Inferior parietal cortex (tissue), 1 donor: Measurements from ENCODE around the gene MTMR1.

ENCODE experiments used
- DNase-seq: peaks from one replicate; pipeline ENCODE4 v3.0.0-alpha.2; 2016; ENCODE audit errors: extremely low spot score

The MTMR1 gene

DNA sequence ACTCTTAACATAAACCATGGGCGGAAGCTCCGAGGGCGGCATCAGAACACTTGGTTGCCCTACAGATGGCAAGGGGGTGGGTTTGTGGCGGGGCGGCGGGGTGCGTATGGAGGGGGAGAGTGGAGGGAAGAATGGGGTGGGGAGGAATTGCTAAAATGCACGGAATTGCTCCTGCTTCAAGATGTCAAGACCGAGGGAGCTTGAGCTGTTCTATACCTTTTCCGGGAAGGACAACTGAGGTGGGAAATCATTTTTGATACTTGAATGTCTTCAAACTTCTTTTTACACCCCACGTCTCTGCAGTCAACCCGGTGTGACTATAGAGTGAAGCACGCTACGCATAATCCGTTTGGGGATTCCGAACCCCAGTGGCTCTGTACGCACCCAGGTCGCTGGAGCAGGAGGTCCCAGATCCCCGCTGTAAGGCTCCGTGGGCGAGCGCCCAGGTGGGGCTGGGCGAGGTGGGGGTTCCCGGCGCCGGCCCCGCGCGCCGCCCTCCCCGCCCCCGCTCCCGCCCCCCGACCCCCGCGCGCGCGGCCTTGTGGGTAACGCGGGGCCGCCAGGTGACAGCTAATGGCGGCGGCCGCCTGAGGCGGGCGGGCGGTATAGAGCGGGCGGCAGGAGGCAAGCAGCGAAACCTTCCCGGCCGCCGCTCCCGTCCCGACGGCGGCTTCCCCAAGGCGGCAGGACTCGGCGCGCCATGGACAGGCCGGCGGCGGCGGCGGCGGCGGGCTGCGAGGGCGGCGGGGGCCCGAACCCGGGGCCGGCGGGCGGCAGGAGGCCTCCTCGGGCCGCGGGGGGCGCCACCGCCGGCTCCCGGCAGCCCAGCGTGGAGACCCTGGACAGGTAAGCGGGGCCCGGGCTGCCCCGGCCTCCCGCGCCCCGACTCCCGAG lies at the start of gene MTMR1:
Gene MTMR1 (plus strand): TSS at position 566 of the 894 bp plus-strand sequence. CDS start 135 bp downstream, at position 701.
- DNase-seq: no peak

DNA sequence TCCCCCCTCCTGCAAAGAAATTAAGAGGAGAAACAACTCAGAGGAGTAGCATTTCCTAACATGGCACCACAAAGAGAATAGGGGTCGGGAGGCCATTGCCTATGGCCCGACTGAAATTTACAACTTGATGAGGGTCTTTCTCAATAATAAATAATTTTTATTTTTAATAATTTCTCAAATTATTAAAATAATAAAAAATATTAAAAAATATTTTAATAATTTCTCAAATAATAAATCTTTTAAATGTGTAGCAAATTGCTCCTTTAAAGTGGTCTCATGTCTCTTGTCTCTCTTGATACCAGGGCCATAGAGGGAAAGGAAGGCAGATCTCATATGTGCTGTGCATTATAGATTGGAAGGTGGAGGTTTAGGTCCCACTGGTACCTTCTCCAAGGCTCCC lies 49.2 kb upstream of the MTMR1 start:
- no peak for DNase-seq

DNA sequence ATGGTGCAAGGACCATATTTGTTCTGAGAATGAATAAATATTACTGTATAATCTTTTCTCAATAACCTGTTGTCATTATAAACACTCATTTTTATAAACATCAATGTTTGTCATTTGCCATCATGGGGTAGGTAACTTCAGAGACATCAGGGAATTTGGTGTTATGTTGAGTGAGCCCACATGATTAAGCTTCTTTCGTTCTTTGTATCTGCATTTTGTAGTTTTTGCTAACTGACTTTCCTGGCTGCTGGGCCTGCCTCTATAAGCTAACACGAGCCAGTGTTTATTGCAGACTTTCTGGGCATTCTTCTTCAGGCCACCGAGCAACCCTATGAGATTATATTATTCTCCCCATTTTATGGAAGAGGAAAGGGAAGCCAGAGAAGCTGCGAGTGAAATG lies 48.8 kb upstream of the MTMR1 start:
- no peak for DNase-seq

DNA sequence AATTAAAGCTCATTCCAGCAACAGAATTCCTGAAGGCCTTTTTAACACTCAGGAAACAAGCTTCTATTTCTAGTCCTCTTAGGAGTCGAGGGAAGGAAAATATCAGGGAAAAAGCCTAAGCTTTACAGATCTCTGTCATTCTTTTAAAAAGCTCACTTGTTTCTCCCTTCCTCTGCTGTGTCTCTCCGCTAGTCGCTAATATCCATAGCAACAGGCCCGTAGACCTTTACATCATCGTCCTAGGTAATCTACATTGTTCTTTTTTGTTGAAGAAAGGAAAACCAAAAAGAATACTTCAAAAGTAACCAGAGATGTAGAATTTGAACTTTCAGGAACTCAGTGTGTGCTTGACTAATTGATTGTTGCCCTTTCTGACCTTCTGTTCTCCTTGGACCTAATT lies 45.9 kb upstream of the MTMR1 start:
- DNase-seq: no peak

DNA sequence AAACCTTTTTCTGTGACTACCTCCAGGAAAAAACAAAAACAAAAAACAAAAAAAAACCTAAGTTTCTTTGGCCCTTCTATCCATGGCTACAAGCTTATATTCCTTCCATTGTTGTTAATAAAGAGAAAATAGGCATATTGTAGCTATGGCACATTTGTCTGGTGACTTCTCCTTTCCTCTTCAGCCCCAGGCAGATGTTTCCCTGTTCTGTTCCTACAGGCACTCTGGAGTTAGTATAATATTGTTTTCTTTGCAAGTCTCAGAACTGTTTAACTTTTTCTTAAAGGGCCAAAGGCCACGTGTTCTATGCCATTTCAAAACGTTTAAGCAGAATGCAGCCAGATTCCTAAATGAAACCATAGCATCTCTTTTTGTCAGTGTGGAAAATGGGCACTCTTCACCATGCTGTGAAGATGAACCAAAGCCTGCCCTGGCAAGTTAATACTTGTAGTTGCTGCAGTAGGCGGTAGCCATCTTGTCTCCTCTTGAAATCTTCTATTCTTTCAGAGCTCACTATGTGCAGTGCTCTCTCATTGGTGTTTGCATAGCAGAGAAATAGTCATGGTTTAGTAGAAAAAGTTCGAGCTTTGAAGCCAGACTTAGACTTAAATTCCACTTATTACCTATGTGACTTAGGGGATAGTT lies 44.8 kb upstream of the MTMR1 start:
- DNase-seq: no peak

DNA sequence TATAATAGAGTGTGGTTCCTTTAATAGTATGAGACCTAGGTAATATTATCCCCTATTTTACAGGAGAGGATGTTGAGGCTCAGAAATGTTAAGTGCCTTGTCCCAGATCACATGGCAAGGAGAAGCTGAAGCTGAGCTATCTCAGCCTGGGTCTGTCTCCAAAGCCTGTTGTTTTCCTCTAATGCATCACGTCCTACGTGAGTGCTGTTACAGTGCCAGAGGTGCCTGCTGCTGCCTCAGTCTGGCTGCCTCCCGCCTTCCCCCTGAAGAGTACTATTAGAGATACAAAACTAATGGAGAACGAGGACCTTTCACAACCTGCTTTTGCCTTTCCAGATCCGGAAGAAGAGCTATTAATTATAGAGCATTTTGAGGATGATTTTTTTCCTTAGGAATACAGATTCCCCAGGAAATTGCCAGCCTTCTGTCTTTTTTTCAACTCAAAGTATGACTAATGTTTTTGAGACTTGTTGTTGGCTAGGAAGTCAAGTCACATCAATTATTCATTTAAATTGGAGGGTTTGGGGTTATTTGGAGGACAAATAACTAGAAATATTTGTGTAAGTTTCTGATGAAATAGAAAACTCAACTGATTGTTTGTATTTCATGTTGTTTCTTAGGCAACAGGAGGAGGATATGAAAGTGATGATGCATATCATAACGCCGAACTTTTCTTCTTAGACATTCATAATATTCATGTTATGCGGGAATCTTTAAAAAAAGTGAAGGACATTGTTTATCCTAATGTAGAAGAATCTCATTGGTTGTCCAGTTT lies 43.9 kb upstream of the MTMR1 start:
- DNase-seq: no peak

DNA sequence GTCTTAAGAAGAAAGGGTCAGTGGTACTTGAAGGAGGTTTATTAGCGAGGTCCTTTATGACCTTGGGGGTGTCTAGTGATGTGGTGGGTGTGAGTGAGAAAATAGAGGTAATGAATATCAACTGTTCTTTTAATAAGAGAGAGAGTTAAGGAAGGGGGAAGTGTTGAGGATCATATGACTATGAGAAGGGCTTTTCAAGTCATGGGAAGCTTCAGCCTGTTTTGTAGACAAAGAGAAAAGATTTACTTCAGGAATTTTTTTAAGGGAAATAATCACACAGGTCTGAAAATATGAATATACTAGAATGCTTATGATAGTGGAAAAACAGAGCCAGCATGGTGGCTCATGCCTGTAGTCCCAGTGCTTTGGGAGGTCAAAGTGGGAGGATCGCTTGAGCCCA lies 41.3 kb upstream of the MTMR1 start:
- DNase-seq: no peak

DNA sequence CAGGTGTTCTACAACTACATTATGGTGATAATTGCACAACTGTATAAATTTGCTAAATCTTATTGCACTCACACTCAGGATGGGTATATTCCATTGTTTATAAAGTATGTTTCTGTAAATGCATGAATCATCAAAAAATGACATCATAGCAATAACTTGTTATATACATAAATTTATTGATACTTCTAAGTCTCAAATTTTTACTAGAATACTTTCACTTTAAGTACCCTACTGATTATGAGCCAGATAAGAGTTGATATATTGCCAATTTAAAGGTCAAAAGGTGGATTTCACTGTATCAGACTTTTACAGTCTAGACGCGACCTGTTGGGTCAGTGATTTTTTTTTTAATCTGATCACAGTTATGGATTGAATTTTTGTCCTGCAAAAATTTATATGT lies 37.4 kb upstream of the MTMR1 start:
- no peak for DNase-seq

DNA sequence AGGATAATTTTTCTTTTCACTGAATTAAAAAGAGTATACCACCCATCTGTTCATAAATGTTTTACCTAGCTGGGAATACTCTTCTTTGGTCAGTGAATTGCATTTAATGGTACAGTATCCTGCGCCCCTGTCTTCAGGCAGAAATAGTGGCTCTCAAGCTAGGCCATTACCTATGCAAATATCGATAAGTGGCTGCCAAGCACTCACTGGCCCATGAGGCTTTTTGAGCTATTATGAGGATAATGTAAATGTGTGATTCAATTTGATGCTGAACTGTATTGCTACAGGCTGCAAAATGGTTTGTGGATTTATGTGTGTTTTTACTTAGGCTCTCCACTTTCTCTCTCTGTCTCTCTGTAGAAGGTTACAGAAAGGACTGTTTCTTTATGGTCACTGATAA lies 30.1 kb upstream of the MTMR1 start:
- no peak for DNase-seq

DNA sequence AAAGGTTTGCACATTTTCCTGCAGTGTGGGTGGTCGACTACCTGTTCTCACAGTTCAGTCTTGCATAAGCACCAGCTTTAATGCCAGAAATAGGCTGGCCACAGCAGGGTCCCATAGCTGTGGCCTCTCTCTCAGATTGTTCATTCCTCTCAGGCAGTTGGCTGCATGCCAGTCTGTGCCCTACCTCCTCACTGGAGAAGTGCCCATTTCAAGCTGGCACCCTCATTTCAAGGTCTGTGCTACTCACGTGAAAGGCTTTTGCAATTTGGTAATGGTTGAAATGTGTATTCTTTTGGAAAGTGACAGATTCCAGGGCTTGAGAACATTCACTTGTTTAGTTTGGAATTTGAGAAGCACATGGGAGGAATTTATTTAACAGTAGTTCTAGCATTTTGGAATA lies 28.9 kb upstream of the MTMR1 start:
- DNase-seq: no peak

DNA sequence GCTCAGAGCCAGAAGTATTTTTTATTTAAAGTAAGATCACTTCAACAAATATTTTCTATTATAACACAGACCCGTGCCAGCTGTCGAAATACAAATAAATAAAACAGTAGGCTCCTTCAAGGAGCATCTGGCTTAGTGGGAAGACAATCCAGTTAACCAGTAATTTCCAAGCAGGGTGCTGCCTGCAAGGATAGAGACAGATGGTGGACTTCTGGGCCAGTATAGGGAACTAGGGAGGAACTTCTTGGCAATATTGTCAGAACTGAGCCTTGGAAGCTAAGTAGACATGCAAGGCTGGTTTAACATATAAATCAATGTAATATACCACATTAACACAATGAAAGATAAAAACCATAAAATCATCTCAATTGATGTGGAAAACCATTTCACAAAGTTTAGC lies 17.0 kb upstream of the MTMR1 start:
- no peak for DNase-seq

DNA sequence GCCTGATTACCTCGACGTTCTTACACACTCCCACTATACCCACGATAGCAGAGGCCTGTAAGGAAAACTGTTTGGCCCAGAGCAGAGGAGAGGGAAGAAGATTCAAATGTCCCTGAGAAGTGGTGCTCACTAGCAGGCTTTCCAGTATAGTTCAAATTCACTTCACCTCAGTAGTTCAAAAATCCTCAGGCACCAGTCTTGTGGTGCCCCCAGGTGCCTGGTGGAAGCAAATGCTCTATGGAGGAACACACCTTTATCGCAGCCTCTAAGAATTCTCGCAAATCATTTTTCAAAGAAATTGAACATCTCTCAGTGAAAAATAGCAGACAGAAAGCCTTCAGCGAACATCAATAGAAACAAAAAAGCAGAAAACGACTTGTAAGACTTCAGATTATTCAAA lies 12.2 kb upstream of the MTMR1 start:
- no peak for DNase-seq

DNA sequence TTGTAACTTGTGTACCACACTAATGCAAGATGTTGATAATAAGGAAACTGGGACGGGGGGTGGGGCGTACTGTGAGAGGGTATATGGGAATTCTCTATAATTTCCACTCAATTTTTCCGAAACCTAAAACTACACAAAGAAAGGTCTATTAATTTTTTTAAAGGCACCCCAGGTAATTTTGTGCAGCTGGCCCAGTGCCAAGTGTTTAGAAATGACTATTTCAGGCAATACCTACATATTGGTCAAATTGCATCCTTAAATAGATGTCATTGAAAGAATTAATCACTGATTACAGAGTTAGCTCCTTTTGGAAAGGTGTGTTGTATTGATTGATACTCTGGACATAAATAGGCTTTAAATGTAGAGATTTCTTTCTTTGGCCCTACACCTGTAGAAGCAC lies 10.1 kb upstream of the MTMR1 start:
- DNase-seq: no peak

DNA sequence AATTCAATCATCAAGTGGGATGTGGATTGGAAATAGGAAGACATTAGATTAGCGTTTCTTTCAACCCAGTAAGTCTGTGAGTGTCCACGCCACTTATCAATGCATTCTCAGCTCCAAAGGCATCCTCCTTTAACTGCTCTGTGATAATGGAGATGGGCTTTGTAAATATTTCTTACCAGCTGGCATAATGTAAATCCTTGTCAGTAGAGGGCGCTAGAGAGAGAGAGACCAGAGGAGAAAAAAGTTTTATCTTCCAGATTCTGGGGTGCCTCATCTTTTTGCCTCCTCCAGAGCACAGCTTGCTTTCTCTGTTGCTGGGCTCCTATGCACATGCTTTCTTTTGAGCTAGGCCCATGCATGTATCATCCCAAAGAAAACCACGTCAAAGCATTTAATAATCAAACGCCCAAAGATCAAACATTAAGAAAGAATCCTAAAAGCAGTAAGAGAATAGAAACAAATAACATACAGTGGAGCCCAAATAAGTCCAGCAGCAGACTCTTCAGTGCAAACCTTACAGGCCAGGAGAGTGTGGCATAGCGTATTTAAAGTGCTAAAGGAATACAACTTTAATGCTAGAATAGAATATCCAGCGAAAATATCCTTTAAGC lies 9.6 kb upstream of the MTMR1 start:
- no peak for DNase-seq

DNA sequence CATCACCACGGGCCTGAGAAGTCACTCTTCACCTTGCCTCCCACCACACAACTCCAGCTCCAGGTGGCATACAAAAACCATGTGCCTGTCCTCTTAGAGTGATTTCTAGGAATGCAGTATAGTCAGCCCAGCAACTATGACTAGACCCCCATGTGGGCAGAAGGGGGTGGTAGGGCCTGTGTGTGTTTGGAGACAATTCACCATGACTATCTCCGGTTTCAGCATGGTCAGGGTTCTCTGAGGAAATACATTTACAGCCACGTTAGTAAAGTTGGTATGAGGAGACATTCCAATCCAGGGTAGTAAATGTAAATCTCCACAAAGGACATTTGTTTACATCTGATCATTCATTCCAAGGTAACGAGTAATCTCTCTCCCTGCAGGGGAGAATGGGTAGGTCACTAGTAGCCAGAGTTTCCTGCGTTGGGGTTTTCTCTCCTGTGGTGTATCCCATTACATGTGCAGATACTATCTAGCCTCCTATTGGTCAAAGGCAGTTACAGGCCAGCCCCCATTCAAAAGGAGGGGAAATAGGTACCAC lies 4.2 kb upstream of the MTMR1 start:
- no peak for DNase-seq

DNA sequence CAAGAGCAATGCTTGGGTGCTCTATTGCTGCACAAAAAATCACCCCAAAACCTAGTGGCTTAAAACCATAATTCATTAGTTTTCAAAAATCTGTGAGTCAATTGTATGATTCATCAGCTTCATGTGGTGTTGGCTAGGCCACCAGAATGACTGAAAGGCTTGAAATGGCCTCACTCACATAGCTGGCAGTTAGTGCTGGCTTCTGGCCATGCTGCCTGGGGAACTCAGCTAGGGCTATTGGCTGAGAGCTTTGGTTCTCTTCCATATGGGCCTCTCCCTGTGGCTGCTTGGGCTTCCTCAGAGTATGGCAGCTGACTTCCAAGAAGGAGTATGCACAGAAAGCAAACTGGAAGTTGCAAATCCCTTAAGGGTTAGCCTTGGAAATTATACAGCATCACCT lies 3.1 kb upstream of the MTMR1 start:
- no peak for DNase-seq

DNA sequence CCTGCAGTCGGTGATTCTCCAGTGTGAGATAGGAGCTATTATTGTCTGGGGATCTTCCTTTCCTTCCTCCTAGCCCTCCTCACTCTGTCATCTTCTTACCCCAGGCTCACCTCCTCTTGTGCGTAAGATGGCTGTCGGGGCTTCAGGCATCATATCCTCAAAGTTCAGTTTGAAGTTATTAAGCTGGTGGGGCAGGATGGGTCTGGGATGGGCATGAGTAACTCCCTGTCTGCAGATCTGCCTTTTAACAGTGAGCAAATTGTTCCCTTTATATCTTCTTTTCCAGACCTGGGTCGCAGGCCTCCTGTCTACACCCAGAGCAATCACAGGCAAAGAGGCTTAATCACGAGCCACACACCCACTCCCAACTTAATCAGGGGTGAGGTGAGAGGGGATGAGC lies 900 bp upstream of the MTMR1 start:
- no peak for DNase-seq

DNA sequence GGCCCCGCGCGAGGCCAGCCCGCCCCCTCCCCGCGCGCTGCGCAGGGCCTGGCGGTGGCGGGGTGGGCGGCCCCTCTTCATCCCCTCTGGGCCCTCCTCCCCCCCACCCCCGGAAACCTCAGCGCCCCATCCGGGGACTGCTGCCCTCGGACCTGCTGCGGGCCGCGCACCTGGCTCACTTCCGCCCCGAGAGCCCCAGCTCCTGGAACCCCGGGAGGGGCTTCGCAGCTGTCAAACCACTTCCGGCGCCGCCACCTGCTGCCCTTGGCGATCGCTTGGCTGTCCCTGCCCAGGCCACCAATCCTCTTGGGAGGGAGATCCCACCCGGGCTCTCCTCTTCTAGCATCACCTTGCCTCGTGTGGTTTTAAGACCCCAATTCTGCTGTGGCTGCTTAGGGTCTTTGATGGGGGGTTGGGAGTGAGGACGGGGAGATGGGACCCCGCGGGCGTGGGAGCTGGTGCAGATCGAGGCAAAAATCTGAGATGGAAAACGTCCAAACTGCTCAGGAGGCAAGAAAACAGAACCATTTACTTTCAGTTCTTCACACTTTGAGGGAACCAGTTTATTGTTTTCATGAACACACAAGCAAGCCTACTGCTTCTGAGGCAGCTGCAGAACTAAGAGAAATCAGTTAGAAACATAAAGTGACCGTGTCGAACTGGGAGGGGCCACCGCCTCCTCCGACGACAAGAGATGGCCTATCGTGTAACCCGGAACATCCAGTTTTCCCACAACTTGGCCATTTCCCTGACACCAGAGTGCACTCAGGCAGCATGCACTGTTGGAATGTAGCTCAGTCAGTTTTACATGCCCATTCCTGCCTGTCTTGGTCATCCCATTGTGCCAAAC lies 754 bp downstream of the MTMR1 start:
- DNase-seq: no peak

DNA sequence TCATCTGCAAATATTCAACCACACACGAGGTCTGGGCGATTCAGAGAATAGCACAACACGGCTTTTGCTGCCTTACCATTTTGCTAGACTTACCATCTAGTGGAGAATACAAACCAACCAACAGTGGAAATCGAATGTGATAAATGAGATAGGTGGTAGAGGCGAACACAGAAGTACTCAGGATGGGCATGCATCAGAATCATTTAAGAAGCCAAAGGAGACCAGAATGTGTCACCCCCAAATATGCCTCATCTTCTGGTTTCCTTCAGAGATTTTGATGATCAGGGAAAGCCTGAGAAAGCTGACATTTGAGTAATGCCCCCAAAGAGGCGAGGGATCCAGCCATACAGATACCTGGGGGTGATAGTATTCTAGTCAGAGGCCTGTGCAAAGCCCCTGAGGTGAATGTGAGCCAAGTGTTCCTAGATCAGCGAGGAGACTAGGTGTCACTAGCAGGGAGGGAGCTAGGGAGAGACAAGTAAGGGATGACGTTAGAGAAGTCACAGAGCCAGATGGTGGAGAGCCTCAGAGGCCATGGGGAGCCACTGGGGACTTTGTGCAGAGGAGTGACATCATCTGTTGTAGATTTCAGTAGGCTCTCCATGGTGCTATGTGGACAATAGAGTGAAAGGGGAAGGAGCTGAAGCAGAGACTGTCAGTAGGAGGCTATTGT lies 1.7 kb downstream of the MTMR1 start:
- DNase-seq: no peak

DNA sequence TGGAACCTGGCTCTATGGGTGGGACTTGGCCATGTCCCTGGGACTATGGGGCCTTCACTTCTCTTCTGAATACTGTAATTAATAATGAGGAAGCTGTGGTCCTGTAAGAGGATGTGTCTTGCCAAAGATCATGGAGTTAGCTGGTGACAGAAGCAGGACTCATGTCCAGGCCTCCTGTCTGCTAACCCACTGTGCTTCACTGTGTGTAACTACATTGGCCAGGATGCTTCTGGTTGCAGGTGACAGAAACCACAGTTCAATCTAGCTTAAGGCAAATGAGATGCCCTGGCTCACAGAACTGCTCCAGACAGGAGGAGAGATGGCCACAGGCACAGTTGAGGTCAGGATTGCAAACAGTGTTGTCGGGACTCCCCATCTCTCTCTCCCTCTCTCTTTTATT lies 3.1 kb downstream of the MTMR1 start:
- DNase-seq: no peak
